ENCODE measurements around the gene CCDC194. TPM values are rescaled to one million over a fixed set of nuclear protein-coding genes. Genes with fewer than 3 reads are reported as not detected.

The CCDC194 gene, protein sequence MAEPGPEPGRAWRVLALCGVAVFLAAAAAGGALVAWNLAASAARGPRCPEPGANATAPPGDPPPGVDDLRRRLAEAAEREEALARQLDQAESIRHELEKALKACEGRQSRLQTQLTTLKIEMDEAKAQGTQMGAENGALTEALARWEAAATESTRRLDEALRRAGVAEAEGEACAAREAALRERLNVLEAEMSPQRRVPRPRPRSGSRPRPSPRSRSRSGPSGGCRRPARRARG
- not detected for total RNA-seq

DNA sequence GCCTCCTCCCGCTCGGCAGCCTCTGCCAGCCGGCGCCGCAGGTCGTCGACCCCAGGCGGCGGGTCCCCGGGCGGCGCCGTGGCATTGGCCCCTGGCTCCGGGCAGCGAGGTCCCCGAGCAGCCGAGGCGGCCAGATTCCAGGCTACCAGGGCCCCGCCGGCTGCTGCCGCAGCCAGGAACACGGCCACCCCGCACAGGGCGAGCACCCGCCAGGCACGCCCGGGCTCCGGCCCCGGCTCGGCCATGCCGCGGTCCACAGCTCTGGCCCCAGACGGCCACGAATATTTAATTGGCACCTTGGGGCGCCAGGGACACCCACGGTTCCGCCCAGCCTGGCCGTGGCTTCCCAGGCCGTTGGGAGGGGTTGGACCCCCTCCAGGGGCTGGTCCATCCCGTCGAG is at the start of gene CCDC194:
TSS of gene CCDC194 (minus strand) at position 283 of the 400 bp plus-strand sequence. CDS start at position 245, 38 bp downstream.

DNA sequence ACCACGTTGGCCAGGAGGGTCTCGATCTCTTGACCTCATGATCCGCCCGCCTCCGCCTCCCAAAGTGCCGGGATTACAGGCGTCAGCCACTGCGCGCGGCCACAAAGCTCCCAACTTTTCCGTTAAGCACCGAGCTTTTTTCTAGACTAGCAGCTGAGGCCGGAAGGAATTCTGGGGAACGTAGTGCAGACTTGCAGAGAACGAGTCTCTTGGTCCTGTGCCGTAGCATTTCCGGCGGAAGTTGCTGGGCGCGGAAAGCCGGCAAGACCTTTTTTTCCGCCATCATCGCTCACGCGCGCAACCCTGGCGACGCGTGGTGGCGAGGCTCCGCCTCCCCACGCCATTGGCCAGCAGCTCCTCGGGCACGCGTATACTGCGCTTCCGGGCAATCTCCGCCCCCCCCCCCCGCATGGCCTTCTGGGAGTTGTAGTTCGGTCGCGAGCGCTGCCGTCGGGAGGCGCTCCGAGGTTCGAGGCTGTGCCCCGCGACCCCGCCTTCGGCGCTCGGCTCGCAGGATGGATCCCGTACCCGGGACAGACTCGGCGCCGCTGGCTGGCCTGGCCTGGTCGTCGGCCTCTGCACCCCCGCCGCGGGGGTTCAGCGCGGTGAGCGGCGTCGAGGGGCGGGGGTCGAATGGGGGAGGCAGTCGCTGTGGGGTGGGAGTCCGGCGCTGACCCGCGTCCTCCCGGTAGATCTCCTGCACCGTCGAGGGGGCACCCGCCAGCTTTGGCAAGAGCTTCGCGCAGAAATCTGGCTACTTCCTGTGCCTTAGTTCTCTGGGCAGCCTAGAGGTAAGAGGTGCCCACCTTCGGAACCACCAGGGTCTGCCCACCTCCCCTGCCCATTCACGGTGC is 25.9 kb upstream of the CCDC194 start, which contains the start of gene MVB12A:
TSS of gene MVB12A (plus strand) at position 427 of the 854 bp plus-strand sequence. CDS start at position 516, 89 bp downstream.

DNA sequence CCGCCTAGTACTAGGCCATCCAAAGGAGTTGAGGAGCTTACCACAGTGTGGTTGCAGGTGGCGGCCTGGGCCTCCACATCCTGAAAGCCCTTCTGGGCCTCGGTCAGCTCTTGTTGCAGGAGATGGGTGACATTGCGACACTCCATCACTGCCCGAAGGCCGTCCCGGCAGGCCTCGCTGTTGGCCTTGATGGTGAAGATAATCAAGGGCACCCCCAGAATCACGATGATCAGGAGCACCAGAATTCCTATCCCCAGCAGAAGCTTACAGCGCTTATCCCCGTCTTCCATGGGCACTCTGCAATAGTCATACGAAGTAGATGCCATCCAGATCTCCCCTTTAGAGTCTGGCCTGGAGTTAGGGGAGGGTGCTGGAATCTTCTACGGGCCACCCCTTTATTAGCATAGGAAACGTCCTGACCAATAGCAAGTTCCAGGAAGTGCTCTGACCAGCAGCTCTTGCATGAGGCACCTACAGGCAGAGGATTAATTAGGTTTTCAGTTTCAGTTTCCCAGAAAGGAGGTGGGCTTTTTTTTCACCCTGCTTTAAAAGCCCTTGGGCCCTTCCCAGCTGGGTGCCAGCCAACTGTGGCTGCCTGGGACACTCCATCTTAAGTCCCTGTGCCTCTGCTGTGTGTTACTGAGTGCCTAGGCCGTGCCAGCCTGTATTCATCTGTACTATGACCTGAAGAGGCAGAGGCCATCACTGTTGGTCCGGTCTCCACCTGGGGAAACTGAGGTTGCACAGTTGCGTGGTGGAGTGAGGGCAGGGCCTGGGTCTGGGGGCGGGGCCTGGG is 11.5 kb upstream of the CCDC194 start, which contains the start of gene BST2:
TSS of gene BST2 (minus strand) at position 381 of the 796 bp plus-strand sequence. CDS start at position 326, 55 bp downstream.

DNA sequence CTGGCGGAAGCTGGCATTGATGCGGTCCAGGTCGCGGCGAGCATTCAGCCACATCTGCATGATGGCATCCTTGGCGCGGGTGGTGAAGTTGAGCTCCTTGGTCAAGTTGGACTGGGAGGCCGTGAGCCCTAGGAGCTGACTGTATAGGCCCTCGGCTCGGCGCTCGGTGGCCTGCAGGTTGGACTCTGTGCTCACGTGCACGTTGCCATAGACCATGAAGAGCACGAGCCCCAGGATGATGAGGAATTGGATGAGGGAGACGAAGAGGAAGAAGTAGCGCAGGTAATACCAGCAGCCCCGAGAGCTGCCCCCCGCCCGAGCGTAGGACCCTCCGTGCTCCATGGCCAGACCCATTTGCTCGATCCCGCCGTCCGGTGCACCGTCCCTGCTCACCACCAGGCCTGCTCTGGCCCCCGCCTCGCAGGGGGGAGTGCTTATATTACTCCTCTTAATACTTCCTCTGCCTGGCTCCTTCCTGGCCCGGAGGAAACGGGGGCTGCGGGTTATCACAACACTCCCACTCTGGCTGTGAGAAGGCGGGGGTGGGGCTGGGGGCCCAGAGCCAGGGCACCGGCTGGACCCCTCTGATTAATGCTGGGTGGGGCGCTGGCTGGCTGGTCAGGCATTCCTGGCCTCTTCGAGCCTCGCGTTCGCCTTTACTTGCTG is 16.9 kb downstream of the CCDC194 start, which contains the start of gene PLVAP:
TSS of gene PLVAP (minus strand) at position 408 of the 666 bp plus-strand sequence. CDS start at position 354, 54 bp downstream.

Other genes starting within 250 kb of the CCDC194 start
- gene USE1, start 178.8 kb downstream of the CCDC194 start, total RNA-seq = 19.4 TPM
- gene OCEL1, start 168.0 kb downstream of the CCDC194 start, total RNA-seq = 0.94 TPM
- 7.8 TPM for gene NR2F6, start 148.3 kb downstream of the CCDC194 start, total RNA-seq
- 1.3 TPM for gene USHBP1, start 129.5 kb downstream of the CCDC194 start, total RNA-seq
- gene BABAM1, start 126.8 kb downstream of the CCDC194 start, total RNA-seq = 61.3 TPM
- gene ANKLE1, start 112.3 kb downstream of the CCDC194 start, total RNA-seq = 1.3 TPM
- 19.7 TPM for gene ABHD8, start 90.8 kb downstream of the CCDC194 start, total RNA-seq
- 8.1 TPM for gene MRPL34, start 88.3 kb downstream of the CCDC194 start, total RNA-seq
- gene DDA1, start 84.6 kb downstream of the CCDC194 start, total RNA-seq = 9.1 TPM
- 53.8 TPM for gene ANO8, start 59.3 kb downstream of the CCDC194 start, total RNA-seq
- 18.8 TPM for gene GTPBP3, start 56.6 kb downstream of the CCDC194 start, total RNA-seq
- 2.2 TPM for gene PLVAP, start 16.9 kb downstream of the CCDC194 start, total RNA-seq
- gene BST2, start 11.4 kb upstream of the CCDC194 start, total RNA-seq = 1.6 TPM
- 15.0 TPM for gene MVB12A, start 25.9 kb upstream of the CCDC194 start, total RNA-seq
- gene TMEM221, start 54.5 kb upstream of the CCDC194 start, total RNA-seq = 0.63 TPM
- gene NXNL1, start 66.7 kb upstream of the CCDC194 start, total RNA-seq = not detected
- 26.0 TPM for gene SLC27A1, start 76.3 kb upstream of the CCDC194 start, total RNA-seq
- gene PGLS, start 117.5 kb upstream of the CCDC194 start, total RNA-seq = 51.0 TPM
- gene COLGALT1, start 161.5 kb upstream of the CCDC194 start, total RNA-seq = 22.8 TPM

Data from parietal lobe (tissue), 1 donor.